Left ventricle myocardium inferior (tissue), 1 donor: ENCODE results near the gene C10orf67. TPM values are rescaled to one million over a fixed set of nuclear protein-coding genes. Genes with fewer than 3 reads are reported as not detected.

Experiments
- DNase-seq: peaks from one replicate; pipeline ENCODE4 v3.0.0-alpha.2; 2020
- H3K27ac ChIP-seq: fragments of 200-600 bp; replicated peaks from 2 replicates; pipeline ENCODE4 v1.8.0; 2021
- H3K27me3 ChIP-seq: fragments of 200-600 bp; 2 replicates; pipeline ENCODE4 v1.8.0; 2021; ENCODE audit warnings: low read depth
- H3K36me3 ChIP-seq: fragments of 200-600 bp; 2 replicates; pipeline ENCODE4 v1.8.0; 2021
- H3K4me1 ChIP-seq: fragments of 200-600 bp; 2 replicates; pipeline ENCODE4 v1.8.0; 2021
- H3K4me3 ChIP-seq: fragments of 200-600 bp; 2 replicates; pipeline ENCODE4 v1.8.0; 2021; ENCODE audit warnings: mild to moderate bottlenecking, moderate library complexity
- H3K9me3 ChIP-seq: fragments of 200-600 bp; replicated peaks from 2 replicates; pipeline ENCODE4 v1.8.0; 2021
- CTCF ChIP-seq: fragments of 200-600 bp; IDR thresholded peaks from 2 replicates; pipeline ENCODE4 v1.8.0; 2021; ENCODE audit warnings: antibody characterized with exemption, mild to moderate bottlenecking, borderline replicate concordance
- intact Hi-C: fragments of 100-400 bp; cut with micrococcal nuclease; formaldehyde crosslinking; loops from one replicate; pipeline ENCODE4 v1.11.0; 2022
- total RNA-seq: library from RNA; stranded (reverse); fragmentation: NEBNext Ultra II Directional; extraction: Animal tissue kit (Norgen Biotek cat#: 25700); gene quantifications from one replicate; pipeline ENCODE4 v1.2.1, GENCODE V29; 2021
- donor health status: DM: no; HTN: yes; CAD: no; lungs with severe emphysema.

C10orf67 gene
- total RNA-seq, 1 donor from 2014 or later, result 0.36 TPM

- Histone ChIP-seq H3K36me3 (no peaks in the 10 kb centered on the region), H3K4me1 (peaks cover 14% of the 10 kb centered on the region), H3K27ac (no peak overlapping the region), H3K4me3 (no peak overlapping the region), H3K27me3 (no peaks in the 10 kb centered on the region), H3K9me3 (no peaks in the 10 kb centered on the region)
- DNase-seq, result no peak
- no peak for TF ChIP-seq CTCF
- intact Hi-C loops, result no loop called here
Observed at GRCh38 chr10:23364378-23364777, 19.8 kb upstream of the C10orf67 start.

- no peak overlapping the region for H3K4me3 ChIP-seq
- intact Hi-C loops, result no loop called here
- no peak for TF ChIP-seq CTCF
- no peaks in the 10 kb centered on the region for H3K36me3 ChIP-seq
- no peaks in the 10 kb centered on the region for H3K27me3 ChIP-seq
- H3K27ac ChIP-seq, result no peak overlapping the region
- no peaks in the 10 kb centered on the region for H3K9me3 ChIP-seq
- peaks cover 8% of the 10 kb centered on the region for H3K4me1 ChIP-seq
- no peak for DNase-seq
Observed at GRCh38 chr10:23363793-23364135, 19.2 kb upstream of the C10orf67 start.

- Histone ChIP-seq H3K36me3 (no peaks in the 10 kb centered on the region), H3K9me3 (no peaks in the 10 kb centered on the region), H3K27ac (no peak overlapping the region), H3K27me3 (no peaks in the 10 kb centered on the region), H3K4me3 (no peak overlapping the region), H3K4me1 (peaks cover 2% of the 10 kb centered on the region)
- TF ChIP-seq CTCF, result no peak
- no peak for DNase-seq
- intact Hi-C loops, result no loop called here
Observed at GRCh38 chr10:23362879-23363792, 18.5 kb upstream of the C10orf67 start.

GRCh38 chr10:23362069-23362830, 17.7 kb upstream of the C10orf67 start:
- intact Hi-C loops, result no loop called here
- no peak for DNase-seq
- no peaks in the 10 kb centered on the region for H3K4me1 ChIP-seq
- H3K4me3 ChIP-seq, result no peak overlapping the region
- H3K27ac ChIP-seq, result no peak overlapping the region
- H3K27me3 ChIP-seq, result no peaks in the 10 kb centered on the region
- no peaks in the 10 kb centered on the region for H3K36me3 ChIP-seq
- H3K9me3 ChIP-seq, result no peaks in the 10 kb centered on the region
- no peak for TF ChIP-seq CTCF

GRCh38 chr10:23361665-23362064, 17.1 kb upstream of the C10orf67 start:
- H3K9me3 ChIP-seq, result no peaks in the 10 kb centered on the region
- H3K27ac ChIP-seq, result no peak overlapping the region
- H3K4me3 ChIP-seq, result no peak overlapping the region
- intact Hi-C loops, result no loop called here
- TF ChIP-seq CTCF, result no peak
- H3K27me3 ChIP-seq, result no peaks in the 10 kb centered on the region
- no peaks in the 10 kb centered on the region for H3K36me3 ChIP-seq
- no peaks in the 10 kb centered on the region for H3K4me1 ChIP-seq
- DNase-seq, result no peak
